Astrocyte of the cerebellum (primary cell): Measurements from ENCODE around the gene CAMK4.
A peak's percentile ranks its signal among the peaks of the same experiment; 100 is the strongest.

Experiments used
- DNase-seq: peaks from one replicate; pipeline ENCODE4 v3.0.0-alpha.2; 2011; ENCODE audit warnings: low read depth
- H3K4me3 ChIP-seq: 2 replicates; pipeline ENCODE4 v1.5.1; 2011; ENCODE audit warnings: mild to moderate bottlenecking, low read depth, low read length, moderate library complexity
- CTCF ChIP-seq: IDR thresholded peaks from 2 replicates; pipeline ENCODE4 v1.5.1; 2012; ENCODE audit warnings: low read length, low read depth, moderate library complexity, mild to moderate bottlenecking; ENCODE audit errors: missing control alignments
- in situ Hi-C: cut with HindIII; loops from 2 replicates; pipeline ENCODE4 v1.10.0; 2017; ENCODE audit warnings: low sequenced_read_pairs

CAMK4 gene

GRCh38 chr5:111447099-111447498 is 222.9 kb downstream of the CAMK4 start:
- no peak overlapping the region for H3K4me3 ChIP-seq
- no peak for DNase-seq
- in situ Hi-C loops, result no loop called here
- TF ChIP-seq CTCF, result no peak

- in situ Hi-C loops, result no loop called here
- TF ChIP-seq CTCF, result no peak
- no peak for DNase-seq
- H3K4me3 ChIP-seq, result no peak overlapping the region
These were observed 223.6 kb downstream of the CAMK4 start for GRCh38 chr5:111447822-111448221.

- DNase-seq, result no peak
- in situ Hi-C loops, result loop anchor here (5.0 kb wide), 1 partner anchor 34 kb away; no protein-coding TSS in a partner anchor
- no peak for TF ChIP-seq CTCF
- H3K4me3 ChIP-seq, result no peak overlapping the region
These were observed 229.1 kb downstream of the CAMK4 start for GRCh38 chr5:111453295-111453694.

GRCh38 chr5:111453747-111454146 is 229.6 kb downstream of the CAMK4 start:
- DNase-seq, result peak; percentile 66
- H3K4me3 ChIP-seq, result no peak overlapping the region
- in situ Hi-C loops, result loop anchor here (5.0 kb wide), 1 partner anchor 34 kb away; no protein-coding TSS in a partner anchor
- TF ChIP-seq CTCF, result no peak

GRCh38 chr5:111454198-111454622 is 230.0 kb downstream of the CAMK4 start:
- H3K4me3 ChIP-seq, result no peak overlapping the region
- TF ChIP-seq CTCF, result no peak
- in situ Hi-C loops, result loop anchor here (5.0 kb wide), 1 partner anchor 33 kb away; no protein-coding TSS in a partner anchor
- DNase-seq, result no peak

- no peak for DNase-seq
- H3K4me3 ChIP-seq, result no peak overlapping the region
- no peak for TF ChIP-seq CTCF
- in situ Hi-C loops, result loop anchor here (5.0 kb wide), 1 partner anchor 33 kb away; no protein-coding TSS in a partner anchor
These were observed 230.6 kb downstream of the CAMK4 start for GRCh38 chr5:111454776-111455175.
